Skeletal muscle satellite cell (primary cell): ENCODE results near the gene SPTAN1.
"Not testable (repeated sequence)": the region's sequence is repeated elsewhere in the genome, so short reads cannot be mapped to it uniquely, and the experiment has no call there.

Experiments used
- H3K27me3 ChIP-seq: 2 replicates; pipeline ENCODE4 v1.7.0; 2013; ENCODE audit warnings: low read length; ENCODE audit not compliant: control insufficient read depth, insufficient read depth
- H3K36me3 ChIP-seq: 2 replicates; pipeline ENCODE4 v1.7.0; 2013; ENCODE audit warnings: mild to moderate bottlenecking, control low read depth, low read length; ENCODE audit not compliant: insufficient read depth
- H3K4me1 ChIP-seq: 2 replicates; pipeline ENCODE4 v1.7.0; 2013; ENCODE audit warnings: low read length; ENCODE audit not compliant: control insufficient read depth, insufficient read depth
- H3K4me2 ChIP-seq: 2 replicates; pipeline ENCODE4 v1.7.0; 2013; ENCODE audit warnings: mild to moderate bottlenecking, low read length
- H3K4me3 ChIP-seq: 2 replicates; pipeline ENCODE4 v1.7.0; 2013; ENCODE audit warnings: low read length
- H3K9ac ChIP-seq: 2 replicates; pipeline ENCODE4 v1.7.0; 2013; ENCODE audit warnings: mild to moderate bottlenecking, low read depth, low read length, moderate library complexity
- H3K9me3 ChIP-seq: replicated peaks from 2 replicates; pipeline ENCODE4 v1.7.0; 2013; ENCODE audit warnings: mild to moderate bottlenecking, control low read depth, low read length

The SPTAN1 gene

DNA sequence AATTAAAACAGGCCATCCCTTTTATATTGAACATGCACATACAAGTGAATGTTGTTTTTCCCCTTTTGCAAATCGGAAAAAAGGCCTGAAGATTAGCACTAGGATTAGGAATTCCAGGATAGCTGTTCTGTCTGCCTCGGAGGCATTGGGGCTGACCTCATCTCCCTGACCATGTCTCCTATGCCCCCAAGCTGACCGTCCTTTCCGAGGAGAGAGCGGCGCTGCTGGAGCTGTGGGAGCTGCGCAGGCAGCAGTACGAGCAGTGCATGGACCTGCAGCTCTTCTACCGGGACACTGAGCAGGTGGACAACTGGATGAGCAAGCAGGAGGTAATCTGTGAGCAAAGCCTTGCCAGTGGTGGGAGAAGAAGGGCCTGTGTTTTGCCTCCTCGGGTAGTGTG lies 28.3 kb downstream of the SPTAN1 start:
- H3K9me3 ChIP-seq = no peaks in the 10 kb centered on the region
- no peak overlapping the region for H3K4me2 ChIP-seq
- peaks cover 1% of the 10 kb centered on the region for H3K4me1 ChIP-seq
- no peak overlapping the region for H3K4me3 ChIP-seq
- H3K9ac ChIP-seq = no peak overlapping the region
- H3K36me3 ChIP-seq = peaks cover 96% of the 10 kb centered on the region
- no peaks in the 10 kb centered on the region for H3K27me3 ChIP-seq

DNA sequence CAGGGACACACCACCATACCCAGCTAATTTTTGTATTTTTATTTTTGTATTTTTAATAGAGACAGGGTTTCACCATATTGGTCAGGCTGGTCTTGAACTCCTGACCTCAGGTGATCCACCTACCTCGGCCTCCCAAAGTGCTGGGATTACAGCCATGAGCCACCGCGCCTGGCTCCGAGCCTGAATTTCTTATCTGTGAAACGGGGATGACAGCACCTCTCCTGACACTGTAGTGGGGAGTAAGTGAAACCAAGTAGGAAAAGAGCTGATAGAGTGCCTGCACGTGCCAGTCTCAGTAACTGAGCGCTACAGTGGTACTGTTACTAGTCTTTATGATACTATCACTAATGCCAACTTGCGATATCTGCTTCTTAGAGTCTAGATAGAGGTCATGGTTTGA lies 32.8 kb downstream of the SPTAN1 start:
- H3K4me3 ChIP-seq, H3K4me2 ChIP-seq, H3K27me3 ChIP-seq, H3K4me1 ChIP-seq, H3K9ac ChIP-seq, H3K9me3 ChIP-seq: not testable (repeated sequence)
- H3K36me3 ChIP-seq = peaks cover 88% of the 10 kb centered on the region

DNA sequence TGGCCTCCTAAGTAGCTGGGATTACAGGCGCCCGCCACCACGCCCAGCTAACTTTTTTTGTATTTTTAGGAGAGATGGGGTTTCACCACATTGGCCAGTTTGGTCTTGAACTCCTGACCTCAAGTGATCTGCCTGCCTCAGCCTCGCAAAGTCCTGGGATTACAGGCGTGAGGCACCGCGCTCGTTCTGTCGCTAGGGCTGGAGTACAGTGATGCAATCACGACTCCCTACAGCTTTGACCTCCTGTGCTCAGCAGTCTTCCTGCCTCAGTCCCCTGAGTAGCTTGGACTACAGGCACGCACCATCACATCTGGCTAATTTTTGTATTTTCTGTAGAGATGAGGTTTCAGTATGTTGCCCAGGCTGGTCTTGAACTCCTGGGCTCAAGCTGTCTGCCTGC lies 34.5 kb downstream of the SPTAN1 start:
- H3K4me2 ChIP-seq, H3K9me3 ChIP-seq, H3K4me1 ChIP-seq, H3K9ac ChIP-seq, H3K27me3 ChIP-seq, H3K4me3 ChIP-seq: not testable (repeated sequence)
- peaks cover 86% of the 10 kb centered on the region for H3K36me3 ChIP-seq

DNA sequence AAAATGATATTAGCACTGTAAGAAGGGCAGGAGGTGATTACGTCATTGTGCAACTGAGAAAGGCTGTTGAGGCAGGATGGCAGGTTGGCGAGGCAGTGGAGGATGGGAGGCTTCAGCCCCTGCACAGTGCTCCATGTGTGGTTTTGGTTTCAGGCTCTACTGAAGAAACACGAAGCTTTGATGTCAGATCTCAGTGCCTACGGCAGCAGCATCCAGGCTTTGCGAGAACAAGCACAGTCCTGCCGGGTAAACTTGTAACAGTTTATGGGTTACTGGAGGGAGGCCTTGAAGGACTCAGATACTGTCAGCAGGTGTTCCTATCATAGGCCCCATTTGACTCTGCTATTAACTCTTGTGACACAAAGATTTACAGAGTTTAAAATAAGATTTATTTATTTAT lies 35.1 kb downstream of the SPTAN1 start:
- no peaks in the 10 kb centered on the region for H3K27me3 ChIP-seq
- H3K4me1 ChIP-seq = no peaks in the 10 kb centered on the region
- H3K9ac ChIP-seq = no peak overlapping the region
- H3K4me2 ChIP-seq = no peak overlapping the region
- peaks cover 84% of the 10 kb centered on the region for H3K36me3 ChIP-seq
- H3K9me3 ChIP-seq = no peaks in the 10 kb centered on the region
- no peak overlapping the region for H3K4me3 ChIP-seq

DNA sequence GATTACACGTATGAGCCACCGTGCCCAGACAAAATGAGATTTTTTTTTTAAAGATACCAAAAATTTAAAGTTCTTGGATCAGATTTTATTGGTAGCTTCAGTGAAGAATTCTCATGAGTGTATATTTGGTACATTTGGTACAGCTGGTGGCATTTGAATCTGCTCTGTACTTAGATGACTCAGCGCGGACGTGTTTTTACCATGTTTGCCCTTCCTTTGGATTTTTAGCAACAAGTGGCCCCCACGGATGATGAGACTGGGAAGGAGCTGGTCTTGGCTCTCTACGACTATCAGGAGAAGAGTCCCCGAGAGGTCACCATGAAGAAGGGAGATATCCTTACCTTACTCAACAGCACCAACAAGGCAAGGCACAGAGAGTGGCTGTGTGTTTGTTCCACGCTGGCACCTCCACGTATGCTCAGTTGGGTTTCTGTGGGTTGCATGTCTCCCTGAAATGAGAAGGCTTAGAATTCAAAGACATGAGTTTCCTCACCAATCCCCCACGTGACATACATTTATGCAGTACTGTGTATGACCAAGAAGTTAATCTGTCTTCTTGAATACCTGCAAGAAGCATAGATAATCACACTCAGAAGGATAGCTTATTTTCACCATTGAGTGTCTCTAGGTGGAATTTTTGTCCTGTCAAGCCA lies 36.3 kb downstream of the SPTAN1 start:
- Histone ChIP-seq H3K9ac (no peak overlapping the region), H3K36me3 (peaks cover 84% of the 10 kb centered on the region), H3K9me3 (no peaks in the 10 kb centered on the region), H3K4me3 (no peak overlapping the region), H3K4me2 (no peak overlapping the region), H3K4me1 (no peaks in the 10 kb centered on the region), H3K27me3 (no peaks in the 10 kb centered on the region)

DNA sequence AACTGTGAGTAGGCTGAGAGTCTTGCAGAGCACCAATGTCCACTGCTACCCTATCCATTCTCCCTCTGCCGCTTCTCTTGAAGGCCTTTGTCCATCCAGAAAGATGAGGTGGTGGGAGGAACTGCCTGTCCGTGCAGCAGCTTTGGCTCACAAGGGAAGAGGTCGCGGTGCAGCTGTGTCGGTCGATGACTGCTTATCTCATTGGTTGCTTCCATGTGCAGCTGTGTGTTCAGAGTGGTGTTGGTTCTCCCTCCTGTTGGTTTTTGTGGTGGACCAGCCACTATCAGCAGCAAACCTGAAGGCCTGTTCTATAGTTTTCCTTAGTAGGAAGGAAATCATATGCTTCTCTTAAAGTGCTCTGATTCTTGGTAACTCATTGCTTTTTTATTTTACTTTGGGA lies 40.7 kb downstream of the SPTAN1 start:
- Histone ChIP-seq H3K9me3 (no peaks in the 10 kb centered on the region), H3K4me3 (no peak overlapping the region), H3K4me1 (no peaks in the 10 kb centered on the region), H3K4me2 (no peak overlapping the region), H3K36me3 (peaks cover 75% of the 10 kb centered on the region), H3K27me3 (no peaks in the 10 kb centered on the region), H3K9ac (no peak overlapping the region)

DNA sequence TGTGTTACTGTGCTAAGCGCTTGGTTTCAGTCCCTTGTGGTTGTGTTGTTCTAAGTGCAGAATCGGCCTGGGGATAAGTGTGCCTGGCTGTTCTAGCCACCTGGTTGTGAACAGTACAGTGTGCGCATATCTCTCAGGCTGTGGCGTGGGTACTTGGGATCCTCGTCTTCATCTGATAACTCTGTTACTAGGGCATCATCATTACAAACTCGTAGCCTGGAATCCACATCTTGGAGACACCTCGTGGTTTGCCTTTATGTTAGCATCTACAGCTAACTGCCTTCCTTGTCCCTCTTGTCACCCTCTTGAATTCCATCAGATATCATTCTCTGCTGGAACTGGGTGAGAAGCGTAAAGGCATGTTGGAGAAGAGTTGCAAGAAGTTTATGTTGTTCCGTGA lies 41.5 kb downstream of the SPTAN1 start:
- H3K36me3 ChIP-seq = peaks cover 75% of the 10 kb centered on the region
- H3K9ac ChIP-seq = no peak overlapping the region
- H3K9me3 ChIP-seq = no peaks in the 10 kb centered on the region
- H3K4me1 ChIP-seq = no peaks in the 10 kb centered on the region
- H3K4me3 ChIP-seq = no peak overlapping the region
- H3K27me3 ChIP-seq = no peaks in the 10 kb centered on the region
- H3K4me2 ChIP-seq = no peak overlapping the region

DNA sequence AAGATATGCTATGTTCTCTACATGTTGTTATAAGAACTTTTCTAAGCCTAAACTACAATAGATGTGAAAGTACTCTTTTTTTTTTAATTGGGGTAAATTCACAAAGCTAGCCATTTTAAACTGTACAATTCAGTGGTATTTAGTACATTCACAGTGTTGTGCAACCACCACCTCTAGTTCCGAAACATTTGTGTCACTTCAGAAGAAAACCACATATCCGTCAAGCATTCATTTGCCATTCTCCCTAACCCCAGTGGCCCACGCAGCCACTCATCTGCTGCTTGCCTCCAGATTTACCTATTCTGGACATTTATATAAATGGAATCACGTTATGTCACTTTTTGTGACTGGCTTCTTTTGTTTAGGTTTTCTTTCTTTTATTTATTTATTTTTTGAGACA lies 43.1 kb downstream of the SPTAN1 start:
- no peak overlapping the region for H3K4me2 ChIP-seq
- H3K4me3 ChIP-seq = no peak overlapping the region
- H3K9me3 ChIP-seq = no peaks in the 10 kb centered on the region
- no peaks in the 10 kb centered on the region for H3K4me1 ChIP-seq
- no peaks in the 10 kb centered on the region for H3K27me3 ChIP-seq
- H3K36me3 ChIP-seq = peaks cover 82% of the 10 kb centered on the region
- H3K9ac ChIP-seq = no peak overlapping the region

DNA sequence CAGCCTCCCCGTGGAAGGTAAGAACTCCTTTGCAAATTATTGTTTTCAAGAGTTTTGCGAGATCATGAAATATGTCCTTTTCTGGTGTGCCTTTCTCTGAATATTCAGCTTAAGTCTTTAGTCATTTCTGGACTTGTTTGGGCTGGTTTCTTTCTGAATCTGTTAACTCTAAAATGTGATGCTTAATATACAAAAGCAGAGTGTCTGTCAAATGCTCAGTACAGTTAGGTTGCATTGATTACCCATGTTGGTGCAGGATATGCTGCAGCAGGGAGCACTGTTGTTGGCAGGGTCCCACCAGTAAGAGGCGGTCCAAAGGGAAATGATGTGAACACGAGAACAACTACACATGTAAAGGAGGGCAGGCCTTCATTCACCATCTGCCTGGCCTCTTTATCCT lies 47.7 kb downstream of the SPTAN1 start:
- Histone ChIP-seq H3K36me3 (peaks cover 77% of the 10 kb centered on the region), H3K4me2 (no peak overlapping the region), H3K4me3 (no peak overlapping the region), H3K27me3 (no peaks in the 10 kb centered on the region), H3K4me1 (no peaks in the 10 kb centered on the region), H3K9ac (no peak overlapping the region), H3K9me3 (no peaks in the 10 kb centered on the region)

DNA sequence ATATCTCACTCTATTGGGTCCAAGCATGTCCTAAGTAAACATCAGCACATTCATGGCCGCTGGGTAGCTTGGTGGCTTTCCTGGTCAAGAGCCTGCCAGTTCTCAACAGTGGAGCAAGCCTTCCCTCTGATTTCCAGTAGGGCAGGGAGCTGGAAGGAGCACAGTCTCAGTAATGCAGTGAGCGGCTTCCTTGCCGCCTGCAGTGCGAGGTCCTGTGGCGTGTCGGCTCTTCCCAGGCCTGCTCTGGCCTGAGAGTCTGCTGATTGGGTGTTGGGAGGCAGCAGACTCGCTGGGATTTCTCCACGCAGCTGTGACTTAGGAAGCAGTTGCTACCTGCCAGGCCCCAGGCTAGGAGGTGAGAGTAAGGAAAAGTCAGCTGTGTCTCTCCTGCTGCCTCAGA lies 51.3 kb downstream of the SPTAN1 start:
- Histone ChIP-seq H3K27me3 (no peaks in the 10 kb centered on the region), H3K4me1 (peaks cover 11% of the 10 kb centered on the region), H3K9ac (no peak overlapping the region), H3K4me2 (no peak overlapping the region), H3K36me3 (peaks cover 82% of the 10 kb centered on the region), H3K4me3 (no peak overlapping the region), H3K9me3 (no peaks in the 10 kb centered on the region)

DNA sequence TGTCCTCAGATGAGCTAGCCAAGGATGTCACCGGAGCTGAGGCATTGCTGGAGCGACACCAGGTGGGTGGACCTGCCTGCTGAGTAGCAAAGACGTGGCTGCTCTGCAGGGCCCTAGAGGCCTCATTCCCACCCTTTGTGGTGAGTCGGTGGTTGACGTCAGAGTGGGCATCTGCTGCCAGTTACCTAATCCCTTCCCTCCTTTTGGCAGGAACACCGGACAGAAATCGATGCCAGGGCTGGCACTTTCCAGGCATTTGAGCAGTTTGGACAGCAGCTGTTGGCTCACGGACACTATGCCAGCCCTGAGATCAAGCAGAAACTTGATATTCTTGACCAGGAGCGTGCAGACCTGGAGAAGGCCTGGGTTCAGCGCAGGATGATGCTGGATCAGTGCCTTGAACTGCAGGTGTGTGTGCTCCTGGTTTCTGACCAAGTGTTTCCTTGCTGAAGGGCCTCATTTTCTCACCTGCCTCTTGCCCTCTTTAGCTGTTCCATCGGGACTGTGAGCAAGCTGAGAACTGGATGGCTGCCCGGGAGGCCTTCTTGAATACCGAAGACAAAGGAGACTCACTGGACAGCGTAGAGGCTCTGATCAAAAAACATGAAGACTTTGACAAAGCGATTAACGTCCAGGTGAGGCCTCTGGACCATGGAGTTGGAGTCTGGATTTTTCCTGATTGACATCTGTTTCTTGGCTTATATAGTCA lies 55.4 kb downstream of the SPTAN1 start:
- Histone ChIP-seq H3K36me3 (peaks cover 89% of the 10 kb centered on the region), H3K9ac (no peak overlapping the region)

DNA sequence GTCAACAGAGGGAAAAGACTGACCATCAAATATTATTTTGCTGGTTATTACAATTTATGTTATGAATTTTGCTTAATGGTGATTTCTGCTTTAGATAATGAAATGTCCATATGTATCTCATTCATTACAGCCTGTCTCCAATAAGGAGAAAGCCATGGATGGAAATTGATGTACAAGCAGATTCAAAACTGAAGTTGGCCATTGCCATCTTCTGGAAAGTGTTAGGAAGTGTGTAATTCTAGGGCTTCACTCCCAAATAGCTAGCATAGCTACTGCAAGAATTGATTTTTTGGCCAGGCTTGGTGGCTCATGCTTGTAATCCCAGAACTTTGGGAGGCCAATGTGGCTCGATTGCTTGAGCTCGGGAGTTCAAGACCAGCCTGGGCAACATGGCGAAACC lies 58.5 kb downstream of the SPTAN1 start:
- no peak overlapping the region for H3K4me2 ChIP-seq
- H3K27me3 ChIP-seq = no peaks in the 10 kb centered on the region
- H3K9me3 ChIP-seq = no peaks in the 10 kb centered on the region
- H3K36me3 ChIP-seq = peaks cover 94% of the 10 kb centered on the region
- peaks cover 11% of the 10 kb centered on the region for H3K4me1 ChIP-seq
- H3K4me3 ChIP-seq = no peak overlapping the region
- no peak overlapping the region for H3K9ac ChIP-seq

More for the DNA sequence above, 55.4 kb downstream of the SPTAN1 start:
- Histone ChIP-seq H3K9me3 (no peaks in the 10 kb centered on the region), H3K27me3 (no peaks in the 10 kb centered on the region), H3K4me2 (no peak overlapping the region), H3K4me1 (peaks cover 11% of the 10 kb centered on the region), H3K4me3 (no peak overlapping the region)
